ENCODE results near the gene RASGRF2.

DNA sequence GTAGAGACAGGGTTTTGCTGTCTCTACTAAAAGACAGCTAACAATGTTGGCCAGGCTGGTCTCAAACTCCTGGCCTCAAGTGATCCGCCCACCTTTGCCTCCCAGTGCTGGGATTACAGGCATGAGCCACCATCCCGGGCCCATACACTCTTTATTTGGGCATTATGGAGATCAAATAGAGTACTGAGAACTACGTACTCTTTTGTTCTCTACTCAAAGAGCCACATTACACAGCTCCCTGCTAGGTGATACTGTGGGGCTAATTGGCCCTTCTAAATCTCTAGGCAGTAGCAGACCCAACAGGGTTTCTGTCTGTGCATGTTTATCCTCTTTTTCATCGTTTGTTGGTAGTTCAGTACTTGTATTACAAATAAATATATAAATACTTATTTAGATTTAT lies 289.1 kb downstream of the RASGRF2 start:
- TF ChIP-seq, protein P1, sequence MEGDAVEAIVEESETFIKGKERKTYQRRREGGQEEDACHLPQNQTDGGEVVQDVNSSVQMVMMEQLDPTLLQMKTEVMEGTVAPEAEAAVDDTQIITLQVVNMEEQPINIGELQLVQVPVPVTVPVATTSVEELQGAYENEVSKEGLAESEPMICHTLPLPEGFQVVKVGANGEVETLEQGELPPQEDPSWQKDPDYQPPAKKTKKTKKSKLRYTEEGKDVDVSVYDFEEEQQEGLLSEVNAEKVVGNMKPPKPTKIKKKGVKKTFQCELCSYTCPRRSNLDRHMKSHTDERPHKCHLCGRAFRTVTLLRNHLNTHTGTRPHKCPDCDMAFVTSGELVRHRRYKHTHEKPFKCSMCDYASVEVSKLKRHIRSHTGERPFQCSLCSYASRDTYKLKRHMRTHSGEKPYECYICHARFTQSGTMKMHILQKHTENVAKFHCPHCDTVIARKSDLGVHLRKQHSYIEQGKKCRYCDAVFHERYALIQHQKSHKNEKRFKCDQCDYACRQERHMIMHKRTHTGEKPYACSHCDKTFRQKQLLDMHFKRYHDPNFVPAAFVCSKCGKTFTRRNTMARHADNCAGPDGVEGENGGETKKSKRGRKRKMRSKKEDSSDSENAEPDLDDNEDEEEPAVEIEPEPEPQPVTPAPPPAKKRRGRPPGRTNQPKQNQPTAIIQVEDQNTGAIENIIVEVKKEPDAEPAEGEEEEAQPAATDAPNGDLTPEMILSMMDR (IDR thresholded peaks at IDR 0.05): no peak
- TF ChIP-seq EP300 (IDR thresholded peaks at IDR 0.05) (no peak), POLR2A (IDR thresholded peaks at IDR 0.05) (no peak), POLR2AphosphoS5 (IDR thresholded peaks at IDR 0.05) (no peak)

All from suprapubic skin (tissue), 4 donors.